K562 (cell line): Measurements from ENCODE around the gene ZNF112. TPM values are rescaled to one million over a fixed set of nuclear protein-coding genes. Genes with fewer than 3 reads are reported as not detected.

Source experiments
- ARHGAP35 ChIP-seq: fragments of 450-650 bp; IDR thresholded peaks from 2 replicates; pipeline ENCODE4 v1.6.1; 2018; ENCODE audit not compliant: partially characterized antibody
- ARID3A ChIP-seq: IDR thresholded peaks from 2 replicates; pipeline ENCODE4 v1.6.1; 2012; ENCODE audit warnings: low read depth, low read length, improper control_type of control experiment, borderline replicate concordance
- CBX2 ChIP-seq: fragments of 200-600 bp; sonication (generic); IDR thresholded peaks from one replicate; pipeline ENCODE4 v1.6.1; 2012; ENCODE audit warnings: mild to moderate bottlenecking, low read length, inconsistent platforms; ENCODE audit not compliant: insufficient read depth, poor library complexity, severe bottlenecking
- CCAR2 ChIP-seq: fragments of 200-400 bp; formaldehyde crosslinking; IDR thresholded peaks from 2 replicates; pipeline ENCODE4 v1.6.1; 2017; ENCODE audit warnings: mild to moderate bottlenecking, low read depth, low read length
- ELF2 ChIP-seq: fragments of 250-450 bp; sonication (Bioruptor Pico); IDR thresholded peaks from 2 replicates; pipeline ENCODE4 v1.5.0; 2021; ENCODE audit warnings: mild to moderate bottlenecking
- GABPA ChIP-seq: fragments of 200-800 bp; sonication (Bioruptor generic); conservative IDR thresholded peaks from 2 replicates; pipeline ENCODE4 v1.6.1; 2016; ENCODE audit warnings: low read depth, missing genetic modification characterization, missing compliant biosample characterization
- MEIS2 ChIP-seq: fragments of 450-650 bp; IDR thresholded peaks from 2 replicates; pipeline ENCODE4 v1.6.1; 2014; ENCODE audit warnings: mild to moderate bottlenecking; ENCODE audit not compliant: partially characterized antibody
- NCOA1 ChIP-seq: fragments of 450-650 bp; IDR thresholded peaks from 2 replicates; pipeline ENCODE4 v1.6.1; 2016; ENCODE audit warnings: low read depth
- PHB2 ChIP-seq: fragments of 450-650 bp; IDR thresholded peaks from 2 replicates; pipeline ENCODE4 v1.6.1; 2017; ENCODE audit warnings: low read depth
- POLR2AphosphoS5 ChIP-seq: IDR thresholded peaks from 2 replicates; pipeline ENCODE4 v1.6.1; 2011; ENCODE audit warnings: mild to moderate bottlenecking, low read depth, low read length, moderate library complexity; ENCODE audit not compliant: control insufficient read depth, insufficient read depth
- POLR2G ChIP-seq: fragments of 200-400 bp; formaldehyde crosslinking; IDR thresholded peaks from 2 replicates; pipeline ENCODE4 v1.6.1; 2017; ENCODE audit warnings: low read depth, mild to moderate bottlenecking, antibody characterized with exemption, low read length, moderate library complexity
- SLC30A9 ChIP-seq: fragments of 250-450 bp; sonication (Bioruptor Pico); IDR thresholded peaks from 2 replicates; pipeline ENCODE4 v1.8.0; 2022; ENCODE audit warnings: mild to moderate bottlenecking, moderate library complexity
- ZBTB7A ChIP-seq: IDR thresholded peaks from 2 replicates; pipeline ENCODE4 v1.6.1; 2011; ENCODE audit warnings: low read depth, mild to moderate bottlenecking, low read length, moderate library complexity, borderline replicate concordance; ENCODE audit not compliant: control insufficient read depth
- ZNF143 ChIP-seq: sonication (generic); formaldehyde crosslinking; IDR thresholded peaks from 2 replicates; pipeline ENCODE4 v1.9.0; 2022; ENCODE audit warnings: mild to moderate bottlenecking, missing genetic modification reagents
- ZSCAN32 ChIP-seq: fragments of 450-650 bp; formaldehyde crosslinking; IDR thresholded peaks from 2 replicates; pipeline ENCODE4 v1.4.0; 2020; ENCODE audit warnings: mild to moderate bottlenecking, moderate library complexity
- polyA plus RNA-seq, 8 experiments: library from polyadenylated mRNA; depleted of rRNA in 4 of 8; stranded (reverse) in 5 of 8; unstranded in 3 of 8; fragments of >200 nt; fragmentation: Nextera tagmentation in 2 of 8; fragmentation: Illumina TruSeq in 1 of 8; extraction: Ambion mirVana in 2 of 8; extraction: Trizol in 1 of 8; gene quantifications; 2 replicates each; pipeline versions ENCODE4 v1.2.1 to v1.2.3, GENCODE V29; 2011 to 2014; ENCODE audit warnings: inconsistent platforms in 1 of 8, missing spikeins in 1 of 8
- total RNA-seq, 7 experiments: library from RNA; depleted of rRNA in 6 of 7; stranded (reverse); fragments of >200 nt in 6 of 7; fragmentation: Illumina TruSeq in 2 of 7; extraction: Trizol in 2 of 7; gene quantifications; 2 replicates each; pipeline versions ENCODE4 v1.2.1 to v1.2.3, GENCODE V29; 2011 to 2021; ENCODE audit warnings: low replicate concordance in 1 of 7
- TF ChIP-seq, protein P1 (sequence below): sonication (generic); IDR thresholded peaks from 2 replicates; pipeline ENCODE4 v1.6.1; 2016
- TF ChIP-seq, protein P2 (sequence below), 2 experiments: IDR thresholded peaks; 2 replicates each; pipeline ENCODE4 v1.6.1; 2011; ENCODE audit warnings: borderline replicate concordance in 1 of 2, control low read depth in 1 of 2, low read depth in 1 of 2, low read length in 1 of 2, mild to moderate bottlenecking in 1 of 2, mixed read lengths in 1 of 2, moderate library complexity in 1 of 2; ENCODE audit not compliant: insufficient read depth in 1 of 2, insufficient read length in 1 of 2, poor library complexity in 1 of 2, severe bottlenecking in 1 of 2; ENCODE audit errors: extremely low read depth in 1 of 2
- TF ChIP-seq, protein P3 (sequence below): sonication (generic); formaldehyde crosslinking; IDR thresholded peaks from 2 replicates; pipeline ENCODE4 v1.8.0; 2022; ENCODE audit warnings: mild to moderate bottlenecking, missing genetic modification reagents

The ZNF112 gene
- total and polyA plus RNA-seq, 9 of the 15 experiments (the other 6 are each of a cell fraction or from before 2014, with no cell fraction given): 0.21 to 1.3 (median 0.61) TPM

- peak; percentile 66 for TF ChIP-seq MEIS2
- TF ChIP-seq CBX2: no peak
- TF ChIP-seq, protein P1, sequence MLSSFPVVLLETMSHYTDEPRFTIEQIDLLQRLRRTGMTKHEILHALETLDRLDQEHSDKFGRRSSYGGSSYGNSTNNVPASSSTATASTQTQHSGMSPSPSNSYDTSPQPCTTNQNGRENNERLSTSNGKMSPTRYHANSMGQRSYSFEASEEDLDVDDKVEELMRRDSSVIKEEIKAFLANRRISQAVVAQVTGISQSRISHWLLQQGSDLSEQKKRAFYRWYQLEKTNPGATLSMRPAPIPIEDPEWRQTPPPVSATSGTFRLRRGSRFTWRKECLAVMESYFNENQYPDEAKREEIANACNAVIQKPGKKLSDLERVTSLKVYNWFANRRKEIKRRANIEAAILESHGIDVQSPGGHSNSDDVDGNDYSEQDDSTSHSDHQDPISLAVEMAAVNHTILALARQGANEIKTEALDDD: 0 out of 2 replicates have a peak, but pooled peaks have one; percentile 12
- peak; percentile 40; the same call in 1 of the 2 replicates for TF ChIP-seq POLR2G
- TF ChIP-seq ARID3A: no peak
- TF ChIP-seq PHB2: no peak
- no peak for TF ChIP-seq ZBTB7A
- TF ChIP-seq POLR2AphosphoS5: no peak
- TF ChIP-seq ZSCAN32: no peak
- no peak for TF ChIP-seq ARHGAP35
- TF ChIP-seq, protein P2, sequence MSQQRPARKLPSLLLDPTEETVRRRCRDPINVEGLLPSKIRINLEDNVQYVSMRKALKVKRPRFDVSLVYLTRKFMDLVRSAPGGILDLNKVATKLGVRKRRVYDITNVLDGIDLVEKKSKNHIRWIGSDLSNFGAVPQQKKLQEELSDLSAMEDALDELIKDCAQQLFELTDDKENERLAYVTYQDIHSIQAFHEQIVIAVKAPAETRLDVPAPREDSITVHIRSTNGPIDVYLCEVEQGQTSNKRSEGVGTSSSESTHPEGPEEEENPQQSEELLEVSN (IDR thresholded peaks at IDR 0.05; ENCODE audit: borderline replicate concordance in 1 of 2, extremely low read depth in 1 of 2, insufficient read depth in 1 of 2, insufficient read length in 1 of 2, low read depth in 1 of 2, low read length in 1 of 2, poor library complexity in 1 of 2, severe bottlenecking in 1 of 2): peak in 1 of 2 experiments; percentile 36
- TF ChIP-seq CCAR2: no peak
- TF ChIP-seq SLC30A9 (CRISPR knock-in tag): no peak
- no peak for TF ChIP-seq ELF2 (CRISPR knock-in tag)
- TF ChIP-seq, protein P3, sequence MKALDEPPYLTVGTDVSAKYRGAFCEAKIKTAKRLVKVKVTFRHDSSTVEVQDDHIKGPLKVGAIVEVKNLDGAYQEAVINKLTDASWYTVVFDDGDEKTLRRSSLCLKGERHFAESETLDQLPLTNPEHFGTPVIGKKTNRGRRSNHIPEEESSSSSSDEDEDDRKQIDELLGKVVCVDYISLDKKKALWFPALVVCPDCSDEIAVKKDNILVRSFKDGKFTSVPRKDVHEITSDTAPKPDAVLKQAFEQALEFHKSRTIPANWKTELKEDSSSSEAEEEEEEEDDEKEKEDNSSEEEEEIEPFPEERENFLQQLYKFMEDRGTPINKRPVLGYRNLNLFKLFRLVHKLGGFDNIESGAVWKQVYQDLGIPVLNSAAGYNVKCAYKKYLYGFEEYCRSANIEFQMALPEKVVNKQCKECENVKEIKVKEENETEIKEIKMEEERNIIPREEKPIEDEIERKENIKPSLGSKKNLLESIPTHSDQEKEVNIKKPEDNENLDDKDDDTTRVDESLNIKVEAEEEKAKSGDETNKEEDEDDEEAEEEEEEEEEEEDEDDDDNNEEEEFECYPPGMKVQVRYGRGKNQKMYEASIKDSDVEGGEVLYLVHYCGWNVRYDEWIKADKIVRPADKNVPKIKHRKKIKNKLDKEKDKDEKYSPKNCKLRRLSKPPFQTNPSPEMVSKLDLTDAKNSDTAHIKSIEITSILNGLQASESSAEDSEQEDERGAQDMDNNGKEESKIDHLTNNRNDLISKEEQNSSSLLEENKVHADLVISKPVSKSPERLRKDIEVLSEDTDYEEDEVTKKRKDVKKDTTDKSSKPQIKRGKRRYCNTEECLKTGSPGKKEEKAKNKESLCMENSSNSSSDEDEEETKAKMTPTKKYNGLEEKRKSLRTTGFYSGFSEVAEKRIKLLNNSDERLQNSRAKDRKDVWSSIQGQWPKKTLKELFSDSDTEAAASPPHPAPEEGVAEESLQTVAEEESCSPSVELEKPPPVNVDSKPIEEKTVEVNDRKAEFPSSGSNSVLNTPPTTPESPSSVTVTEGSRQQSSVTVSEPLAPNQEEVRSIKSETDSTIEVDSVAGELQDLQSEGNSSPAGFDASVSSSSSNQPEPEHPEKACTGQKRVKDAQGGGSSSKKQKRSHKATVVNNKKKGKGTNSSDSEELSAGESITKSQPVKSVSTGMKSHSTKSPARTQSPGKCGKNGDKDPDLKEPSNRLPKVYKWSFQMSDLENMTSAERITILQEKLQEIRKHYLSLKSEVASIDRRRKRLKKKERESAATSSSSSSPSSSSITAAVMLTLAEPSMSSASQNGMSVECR (CRISPR knock-in tag): no peak
- TF ChIP-seq GABPA (tag): peak; percentile 74
- TF ChIP-seq ZNF143: peak; percentile 66; the same call in 1 of the 2 replicates
- TF ChIP-seq NCOA1: no peak
These were observed 44.9 kb upstream of the ZNF112 start, which contains the start of gene ZNF285 (continued) for GRCh38 chr19:44401139-44402115.
